GDM1 (cell line): ENCODE results near the gene EEA1.

Experiments used
- DNase-seq: peaks from one replicate; lab custom pipeline; 2025; lab: John Stamatoyannopoulos, UW

Gene EEA1

DNA sequence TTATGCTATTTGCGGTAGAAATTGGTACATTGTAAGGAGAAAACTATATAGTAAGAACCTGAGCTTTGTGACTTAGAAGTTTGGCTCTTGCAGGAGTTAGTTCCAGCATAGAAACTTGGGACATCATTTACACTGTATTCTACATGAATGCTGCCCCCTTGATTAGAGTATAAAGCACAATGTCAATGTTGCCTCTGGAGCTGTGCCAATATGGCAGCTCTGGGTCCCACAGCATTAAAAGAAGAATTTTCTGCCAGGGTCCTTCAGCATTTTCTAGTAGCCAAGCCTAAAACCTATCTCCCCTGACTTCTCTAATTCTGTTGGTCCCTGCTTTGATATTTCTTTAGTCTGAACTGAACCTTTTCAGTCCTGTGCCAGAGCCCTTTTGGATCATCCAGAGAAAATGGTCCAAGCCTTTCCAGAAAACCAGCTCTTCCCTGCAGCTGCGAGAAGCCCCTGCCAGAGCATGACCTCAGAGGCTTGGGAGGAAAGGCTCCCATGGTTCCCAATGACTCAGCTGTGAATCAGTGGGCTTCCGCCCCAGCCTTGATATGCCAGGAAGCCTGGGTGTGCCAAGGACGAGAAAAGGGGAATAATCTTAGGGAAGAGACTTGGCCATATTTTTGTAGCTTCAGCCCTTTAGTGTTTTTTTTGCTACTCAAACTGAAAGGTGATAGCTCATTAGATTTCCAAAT is 183.1 kb downstream of the EEA1 start:
- no peak for DNase-seq

DNA sequence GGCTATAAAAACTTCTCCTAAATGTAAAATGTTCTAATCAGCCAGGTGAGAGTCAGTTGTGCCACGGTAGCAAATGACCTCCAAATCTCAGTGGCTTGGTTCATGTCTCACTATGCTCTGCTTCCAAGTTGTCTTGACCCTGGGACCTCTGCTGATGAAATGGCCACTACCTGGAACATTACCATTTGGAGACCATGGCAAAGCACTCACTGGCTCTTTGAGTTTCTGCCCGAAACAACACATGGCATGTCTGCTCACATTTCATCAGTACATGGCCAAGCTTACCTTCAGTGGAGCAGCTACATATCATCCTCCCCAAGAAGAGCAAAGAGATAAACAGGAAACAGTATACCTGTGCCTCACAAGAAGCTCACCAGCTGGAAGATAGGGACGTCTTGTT is 186.1 kb downstream of the EEA1 start:
- DNase-seq, result no peak

DNA sequence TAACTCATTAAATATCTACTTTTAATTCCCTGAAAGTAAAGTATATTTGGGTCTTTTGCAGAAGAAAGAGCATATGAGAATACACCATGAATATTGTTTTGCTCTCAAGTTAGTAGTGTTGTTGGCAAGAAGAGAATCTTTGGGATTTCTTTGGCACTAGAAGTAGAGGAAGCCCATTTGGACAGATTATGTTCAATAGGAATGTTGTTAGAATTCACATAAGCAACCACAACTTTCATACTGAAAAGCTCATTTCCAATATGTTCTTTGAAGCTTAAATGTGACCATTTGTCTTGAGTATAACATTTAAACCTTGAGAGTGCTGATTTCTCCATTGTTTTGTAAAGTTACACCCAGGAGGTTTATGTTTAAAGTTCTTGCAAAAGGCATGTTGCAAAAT is 188.7 kb downstream of the EEA1 start:
- no peak for DNase-seq

GRCh38 chr12:92739113-92739512 is 190.0 kb downstream of the EEA1 start:
- no peak for DNase-seq

- DNase-seq, result no peak
These were observed 190.9 kb downstream of the EEA1 start for GRCh38 chr12:92737855-92738850.

DNA sequence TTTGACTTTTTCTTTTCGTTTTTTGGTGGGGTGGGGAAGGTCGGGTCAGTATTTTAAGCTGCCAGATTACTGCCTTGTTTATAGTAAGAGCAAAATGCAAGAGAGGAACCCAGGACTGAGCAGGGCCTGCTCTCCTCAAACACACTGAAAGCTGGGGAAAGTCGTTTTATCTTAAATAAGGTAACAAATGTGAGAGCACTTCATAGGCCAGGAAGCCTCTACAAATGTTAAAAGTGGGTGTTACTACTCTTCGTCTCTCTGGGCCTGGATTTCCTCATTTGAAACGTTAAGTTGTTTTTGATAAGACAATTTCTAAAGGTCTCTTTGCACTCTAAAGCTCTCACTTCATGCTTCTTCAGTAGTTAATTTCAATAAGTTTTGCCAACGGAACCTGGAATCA is 192.5 kb downstream of the EEA1 start:
- DNase-seq, result no peak

DNA sequence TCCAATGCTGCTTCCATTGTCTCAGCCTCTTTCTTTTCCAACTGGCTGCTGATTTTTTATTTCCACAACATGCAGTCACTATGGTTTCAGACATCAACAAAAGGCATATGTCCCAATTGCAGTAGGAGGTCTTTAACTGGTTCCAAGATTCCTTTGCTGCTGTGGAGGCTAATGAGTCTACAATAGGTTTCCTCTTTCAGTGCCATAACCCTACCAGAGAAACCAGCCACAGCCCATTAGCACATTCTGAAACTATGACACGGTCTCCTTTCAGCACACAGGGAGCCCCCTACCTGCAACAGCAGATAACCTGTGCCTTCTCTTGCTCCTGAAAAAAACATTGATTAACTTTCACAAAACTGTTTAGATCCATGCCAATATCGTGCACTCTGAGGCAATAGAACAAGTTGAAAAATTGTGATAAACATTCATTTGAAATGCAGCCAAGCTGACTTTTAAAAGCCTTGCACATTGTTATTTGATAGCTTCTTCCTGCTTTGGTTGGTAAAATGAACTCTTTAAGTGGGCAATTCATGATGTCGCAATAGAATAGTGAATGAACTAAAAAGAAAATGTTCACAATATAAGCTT is 193.9 kb downstream of the EEA1 start:
- DNase-seq, result no peak

DNA sequence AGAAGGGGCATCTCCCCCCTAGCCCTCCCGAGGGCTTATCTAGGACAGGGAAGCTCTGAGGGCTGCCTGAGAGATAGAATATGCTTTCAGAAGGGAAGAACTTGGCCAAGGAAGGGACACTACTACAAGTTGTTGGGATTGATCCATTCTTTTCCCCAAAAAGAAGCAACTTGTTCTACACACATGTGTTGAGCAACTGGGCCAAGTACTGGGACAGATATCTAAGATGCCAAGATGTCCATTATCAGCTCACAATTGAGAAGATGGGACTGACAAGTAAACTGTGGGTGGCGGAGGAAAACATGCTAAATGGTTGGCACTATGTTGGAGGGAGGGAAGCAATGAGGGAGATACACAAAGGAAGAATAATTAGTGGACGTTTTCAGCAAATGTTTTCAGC is 195.4 kb downstream of the EEA1 start:
- no peak for DNase-seq

GRCh38 chr12:92733181-92733580 is 195.9 kb downstream of the EEA1 start:
- DNase-seq, result no peak

GRCh38 chr12:92732716-92733115 is 196.4 kb downstream of the EEA1 start:
- DNase-seq, result no peak

GRCh38 chr12:92732216-92732615 is 196.9 kb downstream of the EEA1 start:
- no peak for DNase-seq

DNA sequence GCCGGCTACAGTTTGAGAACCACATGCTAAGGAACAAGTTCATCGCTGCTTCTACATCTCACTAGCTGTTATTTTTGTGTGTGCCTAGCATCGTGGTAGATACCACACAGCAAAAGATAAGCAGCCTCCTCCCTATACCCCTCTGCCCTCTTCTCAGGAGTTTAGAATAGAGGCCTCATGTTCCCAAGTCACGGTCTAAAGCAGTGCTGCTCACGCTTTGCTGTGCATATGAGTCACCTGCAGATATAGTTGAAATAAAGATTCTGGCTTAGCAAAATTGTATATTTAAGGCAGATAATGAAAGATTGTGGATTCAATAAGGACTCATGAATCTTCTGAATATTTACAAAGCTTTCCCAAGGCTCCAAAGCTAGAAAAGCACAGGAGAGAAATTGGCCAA is 198.3 kb downstream of the EEA1 start:
- no peak for DNase-seq

DNA sequence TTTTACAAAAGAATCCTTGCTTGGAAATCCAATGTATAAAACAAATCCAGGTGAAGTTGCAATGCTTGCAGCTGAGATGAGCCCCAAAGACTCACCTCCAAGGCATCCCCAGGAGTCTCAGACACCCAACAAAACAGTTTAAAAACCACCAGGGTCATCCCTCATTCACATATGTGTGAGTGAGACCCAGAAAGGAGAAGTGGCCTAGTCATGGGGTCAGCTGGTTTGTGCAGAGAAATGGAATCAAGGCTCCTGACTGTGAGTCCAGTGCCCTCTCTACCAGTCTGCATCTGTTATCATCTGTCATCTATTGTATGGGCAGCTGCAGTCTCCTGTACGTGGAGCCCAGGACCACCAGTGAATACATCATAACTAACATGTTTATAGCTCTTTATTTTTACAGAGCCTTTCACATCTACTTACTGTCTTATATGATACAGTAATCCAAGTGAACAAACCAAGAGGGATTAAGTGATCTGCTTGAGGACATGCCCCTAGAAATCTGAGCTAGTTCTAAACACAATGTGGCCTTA is 199.3 kb downstream of the EEA1 start:
- no peak for DNase-seq

- DNase-seq, result no peak
These were observed 202.2 kb downstream of the EEA1 start for GRCh38 chr12:92726850-92727249.

DNA sequence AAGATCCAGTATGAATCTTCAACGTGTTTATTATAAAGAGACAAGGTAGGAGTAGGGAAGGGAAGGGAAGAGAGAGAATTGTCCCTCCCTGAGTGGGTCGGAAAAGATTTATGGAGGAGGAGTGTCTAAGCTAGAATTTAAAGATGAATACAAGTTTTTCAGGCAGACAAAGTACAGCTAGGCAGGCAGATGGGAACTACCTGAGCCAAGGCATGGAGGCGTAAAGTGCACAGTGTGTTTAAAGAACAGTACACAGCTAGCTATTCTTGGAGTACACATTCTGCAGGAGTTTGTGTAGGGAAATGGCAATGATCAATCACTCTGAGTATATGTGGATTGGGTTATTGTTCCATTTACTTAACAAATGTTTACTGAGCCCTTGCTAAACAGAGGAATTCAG is 206.2 kb downstream of the EEA1 start:
- no peak for DNase-seq

DNA sequence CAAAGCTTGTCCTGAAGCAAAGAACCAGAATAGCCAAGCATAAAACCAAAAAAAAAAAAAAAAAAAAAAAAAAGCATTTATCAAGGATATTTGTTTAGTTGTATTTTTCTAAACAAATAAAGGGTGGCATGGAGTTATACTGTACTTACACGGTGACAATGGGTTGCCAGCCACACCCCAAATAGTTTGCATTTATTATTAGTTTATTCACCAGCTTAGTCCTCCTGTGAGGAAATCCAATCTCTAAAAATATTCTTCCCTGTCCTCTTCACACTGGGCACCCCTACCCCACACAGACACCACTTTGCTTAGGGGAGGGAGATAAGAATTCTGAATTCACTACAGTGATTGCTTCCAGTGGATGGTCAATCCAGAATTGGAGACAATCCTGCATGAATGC is 207.4 kb downstream of the EEA1 start:
- DNase-seq, result no peak

DNA sequence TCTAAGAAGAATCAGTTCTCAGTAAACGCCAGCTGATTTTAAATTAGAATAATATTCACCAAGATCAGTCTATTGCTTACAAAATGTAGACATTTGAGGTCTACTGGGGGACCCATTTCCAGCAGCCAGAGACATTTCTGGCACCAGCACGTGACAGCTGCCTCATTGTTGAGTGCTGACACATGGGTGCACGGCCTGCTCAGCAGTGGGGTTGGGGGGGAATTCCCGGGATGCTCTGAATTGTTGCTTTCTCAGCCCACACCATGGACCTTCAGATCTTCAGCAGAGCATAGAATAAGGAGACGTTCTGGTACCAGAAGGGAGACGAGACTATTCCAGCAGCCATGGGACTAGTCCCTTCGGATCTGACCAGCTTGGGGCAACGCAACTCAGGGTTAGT is 208.0 kb downstream of the EEA1 start:
- DNase-seq, result no peak
